ENCODE data around the gene ARID1B. TPM values are rescaled to one million over a fixed set of nuclear protein-coding genes. Genes with fewer than 3 reads are reported as not detected.

Gene ARID1B
- polyA plus RNA-seq, 1 experiment = 19.2 TPM

GRCh38 chr6:157200117-157200516 lies 422.9 kb downstream of the ARID1B start:
- Histone ChIP-seq H3K27ac (ENCODE audit: low read depth, low read length) (no peak overlapping the region), H3K27me3 (ENCODE audit: control insufficient read depth, insufficient read depth, low read length) (no peaks in the 10 kb centered on the region), H3K9me3 (ENCODE audit: control insufficient read depth, insufficient read depth, low read length) (no peaks in the 10 kb centered on the region), H3K4me3 (ENCODE audit: low read depth, low read length) (no peak overlapping the region)
- TF ChIP-seq, protein P1, sequence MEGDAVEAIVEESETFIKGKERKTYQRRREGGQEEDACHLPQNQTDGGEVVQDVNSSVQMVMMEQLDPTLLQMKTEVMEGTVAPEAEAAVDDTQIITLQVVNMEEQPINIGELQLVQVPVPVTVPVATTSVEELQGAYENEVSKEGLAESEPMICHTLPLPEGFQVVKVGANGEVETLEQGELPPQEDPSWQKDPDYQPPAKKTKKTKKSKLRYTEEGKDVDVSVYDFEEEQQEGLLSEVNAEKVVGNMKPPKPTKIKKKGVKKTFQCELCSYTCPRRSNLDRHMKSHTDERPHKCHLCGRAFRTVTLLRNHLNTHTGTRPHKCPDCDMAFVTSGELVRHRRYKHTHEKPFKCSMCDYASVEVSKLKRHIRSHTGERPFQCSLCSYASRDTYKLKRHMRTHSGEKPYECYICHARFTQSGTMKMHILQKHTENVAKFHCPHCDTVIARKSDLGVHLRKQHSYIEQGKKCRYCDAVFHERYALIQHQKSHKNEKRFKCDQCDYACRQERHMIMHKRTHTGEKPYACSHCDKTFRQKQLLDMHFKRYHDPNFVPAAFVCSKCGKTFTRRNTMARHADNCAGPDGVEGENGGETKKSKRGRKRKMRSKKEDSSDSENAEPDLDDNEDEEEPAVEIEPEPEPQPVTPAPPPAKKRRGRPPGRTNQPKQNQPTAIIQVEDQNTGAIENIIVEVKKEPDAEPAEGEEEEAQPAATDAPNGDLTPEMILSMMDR (IDR thresholded peaks at IDR 0.05; ENCODE audit: low read depth, low read length) = no peak
- ChIA-PET POLR2A (no interaction called here), CTCF (no interaction called here)
- DNase-seq (ENCODE audit: low read depth, low spot score) = no peak

DNA sequence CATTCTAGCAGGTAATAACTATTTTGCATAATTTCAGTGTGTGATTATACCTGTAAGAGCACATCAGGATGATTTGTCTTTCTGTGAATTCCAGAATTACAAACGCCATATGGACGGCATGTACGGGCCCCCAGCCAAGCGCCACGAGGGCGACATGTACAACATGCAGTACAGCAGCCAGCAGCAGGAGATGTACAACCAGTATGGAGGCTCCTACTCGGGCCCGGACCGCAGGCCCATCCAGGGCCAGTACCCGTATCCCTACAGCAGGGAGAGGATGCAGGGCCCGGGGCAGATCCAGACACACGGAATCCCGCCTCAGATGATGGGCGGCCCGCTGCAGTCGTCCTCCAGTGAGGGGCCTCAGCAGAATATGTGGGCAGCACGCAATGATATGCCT lies 423.4 kb downstream of the ARID1B start:
- Histone ChIP-seq H3K4me3 (ENCODE audit: low read depth, low read length) (no peak overlapping the region), H3K27me3 (ENCODE audit: control insufficient read depth, insufficient read depth, low read length) (no peaks in the 10 kb centered on the region), H3K27ac (ENCODE audit: low read depth, low read length) (no peak overlapping the region), H3K9me3 (ENCODE audit: control insufficient read depth, insufficient read depth, low read length) (no peaks in the 10 kb centered on the region)
- ChIA-PET CTCF (no interaction called here), POLR2A (no interaction called here)
- no peak for DNase-seq (ENCODE audit: low read depth, low spot score)
- TF ChIP-seq, protein P1 (IDR thresholded peaks at IDR 0.05; ENCODE audit: low read depth, low read length) = no peak

- Histone ChIP-seq H3K4me3 (ENCODE audit: low read depth, low read length) (no peak overlapping the region), H3K27ac (ENCODE audit: low read depth, low read length) (no peak overlapping the region), H3K9me3 (ENCODE audit: control insufficient read depth, insufficient read depth, low read length) (no peaks in the 10 kb centered on the region), H3K27me3 (ENCODE audit: control insufficient read depth, insufficient read depth, low read length) (no peaks in the 10 kb centered on the region)
- POLR2A ChIA-PET = no interaction called here
- no peak for DNase-seq (ENCODE audit: low read depth, low spot score)
- CTCF ChIA-PET = no interaction called here
- TF ChIP-seq, protein P1 (IDR thresholded peaks at IDR 0.05; ENCODE audit: low read depth, low read length) = no peak
Observed at GRCh38 chr6:157201083-157201482, 423.9 kb downstream of the ARID1B start.

DNA sequence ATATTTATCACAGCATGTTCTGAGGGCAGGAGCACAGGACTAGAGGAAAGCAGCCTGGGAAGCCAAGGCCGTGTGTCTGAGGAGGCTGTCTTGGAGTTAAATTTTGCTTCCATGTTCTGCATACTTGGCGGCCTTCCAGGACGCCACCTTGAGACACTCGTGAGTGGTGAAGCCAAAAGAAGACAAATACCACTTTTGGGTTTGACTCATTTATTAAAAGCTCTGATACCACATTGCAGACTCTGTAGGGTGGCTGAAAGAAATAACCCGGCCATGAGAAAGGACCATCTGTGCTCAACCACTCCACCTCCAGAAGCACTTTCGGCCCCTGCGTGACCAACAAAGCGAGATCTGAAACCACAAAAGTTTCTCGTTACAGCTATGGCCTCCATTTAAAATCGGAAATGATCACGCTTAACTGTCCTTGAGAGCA lies 426.1 kb downstream of the ARID1B start:
- Histone ChIP-seq H3K4me3 (ENCODE audit: low read depth, low read length) (no peak overlapping the region), H3K27me3 (ENCODE audit: control insufficient read depth, insufficient read depth, low read length) (no peaks in the 10 kb centered on the region), H3K9me3 (ENCODE audit: control insufficient read depth, insufficient read depth, low read length) (no peaks in the 10 kb centered on the region), H3K27ac (ENCODE audit: low read depth, low read length) (no peak overlapping the region)
- DNase-seq (ENCODE audit: low read depth, low spot score) = no peak
- TF ChIP-seq, protein P1 (IDR thresholded peaks at IDR 0.05; ENCODE audit: low read depth, low read length) = no peak
- ChIA-PET CTCF (no interaction called here), POLR2A (no interaction called here)

DNA sequence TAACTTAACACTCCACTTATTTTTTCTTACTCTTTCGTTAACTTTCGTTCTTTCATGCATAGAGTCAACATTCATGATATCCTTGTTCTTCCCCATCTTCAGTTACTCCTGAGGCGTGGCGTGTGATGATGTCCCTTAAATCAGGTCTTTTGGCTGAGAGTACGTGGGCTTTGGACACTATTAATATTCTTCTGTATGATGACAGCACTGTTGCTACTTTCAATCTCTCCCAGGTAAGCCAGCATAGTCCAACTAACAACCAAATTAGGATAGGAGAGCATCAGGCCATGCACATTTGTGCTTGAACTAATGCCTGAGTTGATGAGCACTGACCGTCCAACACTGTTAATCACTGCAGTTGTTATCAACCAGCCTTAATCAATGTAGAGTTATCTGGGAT lies 426.6 kb downstream of the ARID1B start:
- H3K27ac ChIP-seq (ENCODE audit: low read depth, low read length) = no peak overlapping the region
- ChIA-PET POLR2A (no interaction called here), CTCF (no interaction called here)
- no peak overlapping the region for H3K4me3 ChIP-seq (ENCODE audit: low read depth, low read length)
- TF ChIP-seq, protein P1 (IDR thresholded peaks at IDR 0.05; ENCODE audit: low read depth, low read length) = no peak
- no peaks in the 10 kb centered on the region for H3K27me3 ChIP-seq (ENCODE audit: control insufficient read depth, insufficient read depth, low read length)
- no peaks in the 10 kb centered on the region for H3K9me3 ChIP-seq (ENCODE audit: control insufficient read depth, insufficient read depth, low read length)
- DNase-seq (ENCODE audit: low read depth, low spot score) = no peak

Data from AG04450 (cell line).